Right renal pelvis (tissue), 4 donors: ENCODE results near the gene FKBP3. TPM values are rescaled to one million over a fixed set of nuclear protein-coding genes. Genes with fewer than 3 reads are reported as not detected.
"Not testable (repeated sequence)": the region's sequence is repeated elsewhere in the genome, so short reads cannot be mapped to it uniquely, and the experiment has no call there.

ENCODE experiments used
- DNase-seq, 4 donors: peaks; one replicate each; pipeline ENCODE4 v3.0.0-alpha.2; 2013; ENCODE audit warnings: low read depth in 4 of 4, low spot score in 3 of 4, missing footprints in 1 of 4
- polyA plus RNA-seq, 4 donors: library from polyadenylated mRNA; unstranded; fragments of 120-200 nt; gene quantifications; one replicate each; pipeline ENCODE4 v1.2.1, GENCODE V29; 2013; ENCODE audit not compliant: insufficient read length in 4 of 4

The FKBP3 gene
- polyA plus RNA-seq, 4 donors = 121 to 141 (median 131) TPM

GRCh38 chr14:45114327-45114726 lies 20.0 kb downstream of the FKBP3 start:
- DNase-seq = no peak

- no peak for DNase-seq
Measured at GRCh38 chr14:45112896-45113781, 21.1 kb downstream of the FKBP3 start.

- no peak for DNase-seq
Measured at GRCh38 chr14:45104561-45104960, 29.7 kb downstream of the FKBP3 start.

GRCh38 chr14:45103806-45104205 lies 30.5 kb downstream of the FKBP3 start:
- no peak for DNase-seq

GRCh38 chr14:45096218-45096617 lies 38.1 kb downstream of the FKBP3 start:
- DNase-seq = no peak

DNA sequence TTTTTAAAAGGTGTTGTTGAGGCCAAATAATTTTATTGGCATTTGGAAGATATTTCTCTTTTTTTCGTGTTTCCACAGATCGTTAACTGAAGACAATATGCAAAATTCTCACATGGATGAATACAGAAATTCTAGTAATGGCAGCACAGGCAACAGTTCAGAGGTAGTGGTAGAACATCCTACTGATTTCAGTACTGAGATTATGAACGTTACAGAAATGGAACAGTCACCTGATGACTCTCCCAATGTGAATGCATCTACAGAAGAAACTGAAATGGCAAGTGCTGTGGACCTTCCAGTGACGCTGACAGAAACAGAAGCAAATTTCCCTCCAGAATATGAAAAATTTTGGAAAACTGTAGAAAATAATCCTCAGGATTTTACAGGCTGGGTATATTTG lies 39.1 kb downstream of the FKBP3 start:
- DNase-seq = no peak

- no peak for DNase-seq
Measured at GRCh38 chr14:45094275-45094674, 40.0 kb downstream of the FKBP3 start.

DNA sequence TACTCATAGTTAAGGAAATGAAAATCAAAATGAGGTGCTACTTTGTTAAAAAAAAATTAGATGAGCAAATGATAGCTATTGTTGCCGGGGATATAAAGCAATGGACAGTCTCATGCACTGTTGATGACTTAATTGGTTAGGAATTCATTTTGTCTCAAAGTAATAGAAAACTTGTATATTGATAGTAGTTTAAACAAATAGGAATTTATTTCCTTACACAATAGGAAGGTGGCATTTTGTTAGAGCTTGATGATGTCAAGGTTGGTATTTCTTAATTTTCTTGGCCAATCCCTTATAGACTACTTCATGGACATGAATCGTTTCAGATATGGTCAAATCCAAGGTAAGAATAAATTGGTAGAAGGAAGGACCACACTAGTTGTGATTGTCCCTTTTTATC lies 42.6 kb downstream of the FKBP3 start:
- DNase-seq = no peak

- DNase-seq = no peak
Measured at GRCh38 chr14:45089813-45090212, 44.5 kb downstream of the FKBP3 start.

DNA sequence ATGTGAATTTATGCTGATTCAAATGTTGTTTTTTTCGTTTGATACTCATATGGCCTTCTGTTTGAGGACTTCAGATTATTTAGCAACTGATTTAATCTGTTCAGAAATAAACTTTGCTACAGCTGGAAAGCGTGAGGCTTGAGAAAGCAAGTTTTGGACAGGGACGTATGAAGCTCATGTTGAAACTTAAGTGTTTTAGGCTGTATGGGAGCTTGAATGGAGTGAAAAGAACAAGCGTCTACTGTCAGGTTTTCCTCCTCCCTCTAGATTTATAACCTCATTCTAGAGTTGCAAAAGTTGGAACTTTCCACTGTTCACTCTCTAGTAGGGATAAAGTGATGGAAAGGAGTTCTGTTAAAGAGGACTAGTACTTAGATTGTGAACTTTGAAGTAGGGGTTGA lies 49.3 kb downstream of the FKBP3 start:
- DNase-seq = peak; percentile 3 to 20 (median 12)

DNA sequence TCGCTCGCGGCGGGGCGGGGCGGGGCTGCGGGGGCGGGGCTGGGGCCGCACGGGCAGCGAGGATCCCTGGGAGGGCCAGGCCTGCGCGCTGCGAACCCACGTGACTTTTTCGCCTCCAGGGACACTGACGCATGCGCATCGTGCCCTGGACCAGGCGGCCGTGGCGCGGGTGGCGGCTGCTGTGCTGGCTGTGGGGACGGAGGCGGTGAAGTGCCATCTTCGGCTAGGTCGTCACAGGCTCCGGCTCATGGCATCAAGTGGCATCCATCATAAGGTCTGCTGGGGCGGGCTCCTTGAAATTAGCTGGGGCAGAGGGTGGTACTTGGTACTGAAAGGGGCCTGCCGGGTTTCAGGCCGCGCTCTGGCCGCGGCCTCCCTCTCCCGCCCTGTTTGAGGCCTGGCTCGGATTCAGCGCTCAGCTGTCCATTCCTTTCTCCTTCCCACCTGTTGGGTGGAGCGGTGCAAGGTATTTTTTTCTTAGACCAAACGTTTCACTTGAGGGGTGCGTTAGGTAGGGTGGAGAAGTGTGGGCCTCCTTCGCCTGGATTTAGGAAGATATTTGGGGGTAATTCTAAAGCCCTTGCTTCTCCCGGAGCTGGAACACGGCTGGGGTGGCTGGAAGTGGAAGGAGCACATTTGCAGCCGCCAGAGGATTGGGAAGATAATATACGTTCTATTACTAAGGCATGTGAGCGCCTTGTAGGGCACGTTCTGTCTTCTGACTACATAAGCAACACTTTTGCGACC lies 50.1 kb downstream of the FKBP3 start, which contains the start of gene PRPF39:
Gene PRPF39 (plus strand): TSS at position 141 of the 747 bp plus-strand sequence. CDS start 11,124 bp downstream, outside the sequence.
- peak; percentile 88 to 93 (median 90) for DNase-seq

DNA sequence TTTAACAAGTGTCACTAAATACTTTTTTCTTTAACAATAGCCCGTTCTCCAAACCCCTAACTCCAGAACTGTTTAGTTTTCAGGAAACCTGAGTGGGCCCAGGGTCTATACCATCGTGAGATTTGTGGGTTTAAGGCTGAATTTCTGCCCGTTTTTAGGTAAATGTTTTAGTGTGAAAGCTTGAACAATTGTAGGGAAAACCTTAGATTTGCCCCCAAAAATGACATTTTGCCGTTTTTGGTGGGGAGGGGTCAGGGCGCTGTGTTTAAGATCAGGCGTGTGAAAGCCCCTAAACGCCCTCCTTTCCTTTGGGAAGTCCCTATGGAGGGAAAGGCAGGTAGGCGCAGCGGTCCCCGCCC lies 50.7 kb downstream of the FKBP3 start:
- peak in 1 of 4 donors; percentile 1 for DNase-seq

DNA sequence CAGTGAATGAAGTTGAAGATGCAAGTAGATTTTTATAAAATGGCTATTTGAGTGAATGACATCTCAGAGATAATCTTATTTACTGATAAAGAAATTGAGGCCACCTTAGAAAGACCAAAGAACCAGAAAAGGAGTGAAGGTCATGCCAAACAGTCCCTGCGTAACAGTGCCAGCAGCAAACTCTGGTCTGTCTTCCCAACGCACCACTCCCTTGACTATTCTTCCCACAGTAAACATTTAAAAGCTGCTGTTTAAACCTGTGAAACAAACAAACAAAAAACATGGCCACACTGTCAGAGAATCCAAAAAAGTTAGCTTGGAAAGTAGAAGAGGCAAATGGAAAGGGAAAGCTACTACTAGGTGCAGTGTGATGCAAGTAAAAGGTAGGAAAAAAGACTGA lies 51.9 kb downstream of the FKBP3 start:
- DNase-seq = no peak

DNA sequence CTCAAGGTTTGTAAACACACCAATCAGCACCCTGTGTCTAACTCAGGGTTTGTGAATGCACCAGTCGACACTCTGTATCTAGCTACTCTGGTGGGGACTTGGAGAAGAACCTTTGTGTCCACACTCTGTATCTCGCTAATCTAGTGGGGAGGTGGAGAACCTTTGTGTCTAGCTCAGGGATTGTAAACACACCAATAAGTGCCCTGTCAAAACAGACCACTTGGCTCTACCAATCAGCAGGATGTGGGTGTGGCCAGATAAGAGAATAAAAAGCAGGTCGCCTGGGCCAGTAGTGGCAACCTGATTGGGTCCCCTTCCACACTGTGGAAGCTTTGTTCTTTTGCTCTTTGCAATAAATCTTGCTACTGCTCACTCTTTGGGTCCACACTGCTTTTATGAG lies 53.2 kb downstream of the FKBP3 start:
- DNase-seq = not testable (repeated sequence)

DNA sequence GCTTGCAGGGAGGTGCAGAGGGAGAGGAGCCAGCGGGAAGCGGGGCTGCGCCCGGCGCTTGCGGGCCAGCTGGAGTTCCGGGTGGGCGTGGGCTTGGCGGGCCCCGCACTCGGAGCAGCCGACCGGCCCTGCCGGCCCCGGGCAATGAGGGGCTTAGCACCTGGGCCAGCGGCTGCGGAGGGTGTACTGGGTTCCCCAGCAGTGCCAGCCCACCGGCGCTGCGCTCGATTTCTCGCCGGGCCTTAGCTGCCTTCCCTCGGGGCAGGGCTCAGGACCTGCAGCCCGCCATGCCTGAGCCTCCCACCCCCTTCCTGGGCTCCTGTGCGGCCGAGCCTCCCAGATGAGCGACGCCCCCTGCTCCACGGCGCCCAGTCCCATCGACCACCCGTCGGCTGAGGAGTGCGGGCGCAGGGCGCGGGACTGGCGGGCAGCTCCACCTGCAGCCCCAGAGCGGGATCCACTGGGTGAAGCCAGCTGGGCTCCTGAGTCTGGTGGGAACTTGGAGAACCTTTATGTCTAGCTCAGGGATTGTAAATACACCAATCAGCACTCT lies 53.8 kb downstream of the FKBP3 start:
- DNase-seq = not testable (repeated sequence)

GRCh38 chr14:45078323-45078722 lies 56.0 kb downstream of the FKBP3 start:
- no peak for DNase-seq

- DNase-seq = no peak
Measured at GRCh38 chr14:45073231-45073879, 60.9 kb downstream of the FKBP3 start.

DNA sequence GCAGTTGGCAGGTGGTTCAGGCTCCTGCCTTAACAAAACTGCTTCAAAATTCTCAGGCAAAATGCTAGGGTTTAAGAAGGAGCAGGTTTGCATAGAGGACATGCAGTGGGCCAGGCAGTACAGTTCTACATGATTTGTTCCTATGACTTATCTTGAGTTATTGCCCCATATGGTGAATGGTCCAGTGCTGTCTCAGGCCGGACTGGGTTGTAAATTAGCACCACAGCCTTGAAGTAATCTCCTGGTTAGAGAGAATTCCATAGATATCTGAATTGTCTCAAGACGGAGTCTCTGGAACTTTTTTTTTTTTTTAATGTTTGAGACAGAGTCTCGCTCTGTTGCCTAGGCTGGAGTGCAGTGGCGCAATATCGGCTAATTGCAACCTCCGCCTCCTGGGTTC lies 62.2 kb downstream of the FKBP3 start:
- no peak for DNase-seq

DNA sequence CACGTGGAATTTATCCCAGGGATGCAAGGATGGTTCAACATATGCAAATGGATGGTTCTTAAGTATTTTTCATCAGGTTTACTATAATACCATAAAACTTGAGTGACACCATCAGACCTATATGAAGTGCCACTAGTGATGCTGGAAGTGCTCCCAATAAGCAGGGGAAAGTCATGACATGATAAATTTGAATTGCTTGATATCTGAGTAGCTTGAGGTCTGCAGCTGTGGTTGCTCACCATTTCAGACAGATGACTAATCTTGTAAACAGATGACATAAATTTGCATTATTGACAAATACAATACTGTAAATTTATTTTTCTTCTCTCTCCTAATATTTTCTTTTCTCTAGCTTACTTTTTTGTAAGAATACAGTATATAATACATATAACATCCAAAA lies 64.1 kb downstream of the FKBP3 start:
- no peak for DNase-seq

DNA sequence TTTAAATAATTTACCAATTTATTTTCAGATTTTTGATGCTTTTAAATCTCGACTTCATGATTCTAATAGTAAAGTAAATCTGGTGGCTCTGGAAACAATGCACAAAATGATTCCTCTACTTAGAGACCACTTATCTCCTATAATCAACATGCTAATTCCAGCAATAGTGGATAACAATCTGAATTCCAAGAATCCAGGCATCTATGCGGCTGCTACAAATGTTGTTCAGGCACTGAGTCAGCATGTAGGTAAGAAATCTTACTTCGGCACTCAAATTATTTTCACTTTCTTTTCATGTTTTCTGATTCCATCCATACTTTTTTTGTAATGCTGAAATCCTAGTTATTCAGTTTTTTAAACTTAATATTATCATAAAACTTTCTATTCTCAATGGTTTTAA lies 65.9 kb downstream of the FKBP3 start:
- DNase-seq = no peak

GRCh38 chr14:45066667-45067066 lies 67.6 kb downstream of the FKBP3 start:
- DNase-seq = no peak
